ENCODE results near the gene AQP12B.
"Not testable (repeated sequence)": the region's sequence is repeated elsewhere in the genome, so short reads cannot be mapped to it uniquely, and the experiment has no call there.

The AQP12B gene

GRCh38 chr2:240683329-240683979 lies 769 bp upstream of the AQP12B start:
- DNase-seq = not testable (repeated sequence)

GRCh38 chr2:240680185-240680584 lies 2.5 kb downstream of the AQP12B start:
- DNase-seq = not testable (repeated sequence)

GRCh38 chr2:240678909-240679308 lies 3.8 kb downstream of the AQP12B start:
- DNase-seq = not testable (repeated sequence)

GRCh38 chr2:240678043-240678442 lies 4.6 kb downstream of the AQP12B start:
- not testable (repeated sequence) for DNase-seq

- not testable (repeated sequence) for DNase-seq
These were observed 7.3 kb downstream of the AQP12B start for GRCh38 chr2:240675345-240675744.

- not testable (repeated sequence) for DNase-seq
These were observed 8.1 kb downstream of the AQP12B start for GRCh38 chr2:240674461-240675184.

GRCh38 chr2:240672701-240673190 lies 9.9 kb downstream of the AQP12B start:
- DNase-seq = no peak

GRCh38 chr2:240672076-240672700 lies 10.5 kb downstream of the AQP12B start:
- no peak for DNase-seq

GRCh38 chr2:240670950-240671349 lies 11.7 kb downstream of the AQP12B start:
- no peak for DNase-seq

GRCh38 chr2:240670402-240670801 lies 12.3 kb downstream of the AQP12B start:
- no peak for DNase-seq

- DNase-seq = no peak
These were observed 18.1 kb downstream of the AQP12B start for GRCh38 chr2:240664622-240665021.

- no peak for DNase-seq
These were observed 19.0 kb downstream of the AQP12B start for GRCh38 chr2:240663546-240664190.

- no peak for DNase-seq
These were observed 20.0 kb downstream of the AQP12B start for GRCh38 chr2:240662681-240663080.

- not testable (repeated sequence) for DNase-seq
These were observed 22.8 kb downstream of the AQP12B start for GRCh38 chr2:240659883-240660282.

GRCh38 chr2:240655931-240656886 lies 26.5 kb downstream of the AQP12B start:
- no peak for DNase-seq

- DNase-seq = no peak
These were observed 31.5 kb downstream of the AQP12B start for GRCh38 chr2:240651185-240651584.

GRCh38 chr2:240650254-240650965 lies 32.3 kb downstream of the AQP12B start:
- DNase-seq = no peak

- DNase-seq = no peak
These were observed 33.4 kb downstream of the AQP12B start for GRCh38 chr2:240649331-240649730.

- no peak for DNase-seq
These were observed 33.9 kb downstream of the AQP12B start for GRCh38 chr2:240648650-240649275.

GRCh38 chr2:240648155-240648649 lies 34.5 kb downstream of the AQP12B start:
- no peak for DNase-seq

Data from right kidney (tissue), 1 donor.